Measurements from ENCODE around the gene KIR2DL1.
"Not testable (repeated sequence)": the region's sequence is repeated elsewhere in the genome, so short reads cannot be mapped to it uniquely, and the experiment has no call there.

The KIR2DL1 gene

DNA sequence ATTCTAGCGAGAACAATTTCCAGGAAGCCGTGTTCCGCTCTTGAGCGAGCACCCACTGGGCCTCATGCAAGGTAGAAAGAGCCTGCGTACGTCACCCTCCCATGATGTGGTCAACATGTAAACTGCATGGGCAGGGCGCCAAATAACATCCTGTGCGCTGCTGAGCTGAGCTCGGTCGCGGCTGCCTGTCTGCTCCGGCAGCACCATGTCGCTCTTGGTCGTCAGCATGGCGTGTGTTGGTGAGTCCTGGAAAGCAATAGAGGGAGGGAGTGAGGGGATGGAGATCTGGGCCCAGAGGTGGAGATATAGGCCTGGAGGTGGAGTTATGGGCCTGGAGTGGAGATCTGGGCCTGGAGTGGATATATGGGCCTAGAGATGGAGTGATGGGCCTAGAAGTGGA is at the start of gene KIR2DL1:
Gene KIR2DL1 (plus strand): TSS at position 148 of the 400 bp plus-strand sequence. CDS start 58 bp downstream, at position 206.
- in situ Hi-C loops (cut with MboI; ENCODE audit: low sequenced_read_pairs): loop anchor here (10.0 kb wide), 1 partner anchor 85 kb away; the partner anchor contains the start of gene KIR3DL2

DNA sequence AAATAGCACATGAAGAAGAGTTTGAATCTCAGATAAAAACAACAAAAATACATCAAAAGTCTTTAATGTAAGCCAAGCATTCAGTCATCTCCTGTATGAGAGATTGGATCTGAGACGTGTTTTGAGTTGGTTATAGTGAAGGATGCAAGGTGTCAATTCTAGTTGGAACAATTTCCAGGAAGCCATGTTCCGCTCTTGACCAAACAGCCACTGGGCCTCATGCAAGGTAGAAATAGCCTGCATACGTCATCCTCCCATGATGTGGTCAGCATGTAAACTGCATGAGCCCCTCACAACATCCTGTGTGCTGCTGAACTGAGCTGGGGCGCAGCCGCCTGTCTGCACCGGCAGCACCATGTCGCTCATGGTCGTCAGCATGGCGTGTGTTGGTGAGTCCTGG is 45.5 kb upstream of the KIR2DL1 start, which contains the start of gene KIR3DL3:
Gene KIR3DL3 (plus strand): TSS at position 301 of the 400 bp plus-strand sequence. CDS start 55 bp downstream, at position 356.
- in situ Hi-C loops (cut with MboI; ENCODE audit: low sequenced_read_pairs): no loop called here

DNA sequence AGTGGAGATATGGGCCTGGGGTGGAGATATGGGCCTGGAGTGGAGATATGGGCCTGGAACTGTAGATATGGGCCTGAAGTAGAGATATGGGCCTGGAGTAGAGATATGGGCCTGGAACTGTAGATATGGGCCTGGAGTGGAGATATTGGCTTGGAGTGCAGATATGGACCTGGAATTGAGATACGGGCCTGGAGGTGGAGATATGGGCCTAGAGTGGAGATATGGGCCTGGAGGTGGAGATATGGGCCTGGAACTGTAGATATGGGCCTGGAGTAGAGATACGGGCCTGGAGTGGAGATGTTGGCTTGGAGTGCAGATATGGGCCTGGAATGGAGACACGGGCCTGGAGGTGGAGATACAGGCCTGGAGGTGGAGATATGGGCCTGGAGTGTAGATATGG is 44.9 kb upstream of the KIR2DL1 start:
- in situ Hi-C loops (cut with MboI; ENCODE audit: low sequenced_read_pairs): no loop called here

DNA sequence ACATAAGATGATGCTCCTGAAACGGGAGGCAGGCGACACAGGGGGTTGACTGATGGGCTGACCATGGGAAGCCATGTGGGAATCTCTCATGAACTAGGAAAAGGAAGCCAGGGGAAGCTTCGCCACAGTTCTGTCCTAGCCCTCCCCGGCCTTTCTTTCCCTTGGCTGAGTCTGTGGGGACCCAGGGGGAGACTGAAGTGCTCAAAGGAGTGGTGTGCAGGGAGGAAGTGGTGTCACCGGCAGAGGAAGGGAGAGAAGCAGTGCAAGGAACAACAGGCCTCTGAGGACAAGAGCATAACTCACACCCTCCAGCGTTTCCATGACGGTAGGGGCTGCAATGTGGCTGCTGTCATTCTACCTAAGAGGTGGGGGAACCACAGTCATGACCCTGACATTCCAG is 44.3 kb upstream of the KIR2DL1 start:
- in situ Hi-C loops (cut with MboI; ENCODE audit: low sequenced_read_pairs): no loop called here

DNA sequence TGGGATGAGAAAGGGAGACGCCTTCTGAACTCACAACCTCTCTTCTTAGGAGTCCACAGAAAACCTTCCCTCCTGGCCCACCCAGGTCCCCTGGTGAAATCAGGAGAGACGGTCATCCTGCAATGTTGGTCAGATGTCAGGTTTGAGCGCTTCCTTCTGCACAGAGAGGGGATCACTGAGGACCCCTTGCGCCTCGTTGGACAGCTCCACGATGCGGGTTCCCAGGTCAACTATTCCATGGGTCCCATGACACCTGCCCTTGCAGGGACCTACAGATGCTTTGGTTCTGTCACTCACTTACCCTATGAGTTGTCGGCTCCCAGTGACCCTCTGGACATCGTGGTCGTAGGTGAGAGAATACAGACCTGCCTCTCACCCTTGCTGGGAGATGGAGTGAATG is 42.0 kb upstream of the KIR2DL1 start:
- in situ Hi-C loops (cut with MboI; ENCODE audit: low sequenced_read_pairs): no loop called here

DNA sequence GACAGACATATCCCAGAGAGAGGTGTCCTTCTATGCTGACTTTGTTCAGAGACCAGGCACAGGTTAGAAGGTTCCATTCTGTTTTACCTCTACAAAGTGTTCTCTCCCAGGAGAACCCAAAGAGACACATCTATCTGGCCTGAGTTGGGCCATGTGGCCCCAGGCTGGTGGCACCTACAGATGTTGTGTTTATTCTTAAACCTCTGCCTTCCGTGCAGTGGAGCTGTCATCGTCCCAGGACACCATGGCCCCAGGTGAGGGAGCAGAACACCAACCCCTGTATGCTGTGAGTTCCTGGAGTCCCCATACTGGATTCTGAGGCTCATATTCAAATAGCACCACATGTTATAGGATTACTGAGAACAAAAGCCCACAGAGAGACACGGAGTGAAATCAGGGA is 41.4 kb upstream of the KIR2DL1 start:
- in situ Hi-C loops (cut with MboI; ENCODE audit: low sequenced_read_pairs): no loop called here

DNA sequence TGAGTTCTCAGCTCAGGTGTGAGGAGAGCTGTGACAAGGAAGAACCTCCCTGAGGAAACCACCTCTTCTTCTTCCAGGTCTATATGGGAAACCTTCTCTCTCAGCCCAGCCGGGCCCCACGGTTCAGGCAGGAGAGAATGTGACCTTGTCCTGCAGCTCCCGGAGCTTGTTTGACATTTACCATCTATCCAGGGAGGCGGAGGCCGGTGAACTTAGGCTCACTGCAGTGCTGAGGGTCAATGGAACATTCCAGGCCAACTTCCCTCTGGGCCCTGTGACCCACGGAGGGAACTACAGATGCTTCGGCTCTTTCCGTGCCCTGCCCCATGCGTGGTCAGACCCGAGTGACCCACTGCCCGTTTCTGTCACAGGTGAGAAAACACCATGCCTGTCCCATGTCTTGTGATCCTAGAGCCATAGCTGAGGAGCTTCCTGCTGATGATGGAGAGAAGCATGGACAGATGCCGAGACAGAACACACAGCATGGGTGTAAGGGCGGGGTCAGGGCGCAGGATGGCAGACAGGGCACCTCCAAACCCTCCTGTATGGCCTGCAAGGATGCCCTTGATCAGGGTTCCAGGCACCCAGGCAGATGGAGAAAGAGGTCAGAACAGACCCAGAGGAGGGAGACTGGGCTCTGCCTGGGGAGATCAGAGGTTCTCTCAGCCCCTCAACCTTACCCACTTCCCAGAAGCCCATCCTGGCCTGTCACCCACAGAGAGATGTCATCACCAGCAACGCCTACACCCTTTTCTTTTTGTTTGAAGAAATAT is 40.0 kb upstream of the KIR2DL1 start:
- in situ Hi-C loops (cut with MboI; ENCODE audit: low sequenced_read_pairs): no loop called here

DNA sequence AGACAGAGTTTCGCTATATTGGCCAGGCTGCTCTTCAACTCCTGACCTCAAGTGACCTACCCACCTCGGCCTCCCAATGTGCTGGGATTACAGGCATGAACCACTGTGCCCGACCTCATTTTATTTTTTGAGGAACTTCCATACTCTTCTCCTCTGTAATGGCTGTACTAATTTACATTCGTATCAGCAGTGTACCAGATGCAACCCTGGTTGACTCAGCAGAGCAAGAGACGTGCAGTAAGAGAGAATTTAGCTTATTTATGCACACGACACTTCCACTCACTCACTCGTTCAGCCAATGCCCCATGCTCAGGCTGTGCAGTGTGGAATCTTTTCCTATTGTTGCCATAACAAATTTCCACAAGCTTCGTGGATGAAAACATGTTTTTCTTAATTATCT is 38.4 kb upstream of the KIR2DL1 start:
- in situ Hi-C loops (cut with MboI; ENCODE audit: low sequenced_read_pairs): no loop called here

DNA sequence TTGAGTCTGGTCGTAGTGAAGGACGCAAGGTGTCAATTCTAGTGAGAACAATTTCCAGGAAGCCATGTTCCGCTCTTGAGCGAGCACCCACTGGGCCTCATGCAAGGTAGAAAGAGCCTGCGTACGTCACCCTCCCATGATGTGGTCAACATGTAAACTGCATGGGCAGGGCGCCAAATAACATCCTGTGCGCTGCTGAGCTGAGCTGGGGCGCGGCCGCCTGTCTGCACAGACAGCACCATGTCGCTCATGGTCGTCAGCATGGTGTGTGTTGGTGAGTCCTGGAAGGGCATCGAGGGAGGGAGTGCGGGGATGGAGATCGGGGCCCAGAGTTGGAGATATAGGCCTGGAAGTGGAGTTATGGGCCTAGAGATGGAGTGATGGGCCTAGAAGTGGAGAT is 31.3 kb upstream of the KIR2DL1 start, which contains the start of gene KIR2DL3:
Gene KIR2DL3 (plus strand): TSS at position 208 of the 400 bp plus-strand sequence. CDS start 33 bp downstream, at position 241.
- in situ Hi-C loops (cut with MboI; ENCODE audit: low sequenced_read_pairs): not testable (repeated sequence)

DNA sequence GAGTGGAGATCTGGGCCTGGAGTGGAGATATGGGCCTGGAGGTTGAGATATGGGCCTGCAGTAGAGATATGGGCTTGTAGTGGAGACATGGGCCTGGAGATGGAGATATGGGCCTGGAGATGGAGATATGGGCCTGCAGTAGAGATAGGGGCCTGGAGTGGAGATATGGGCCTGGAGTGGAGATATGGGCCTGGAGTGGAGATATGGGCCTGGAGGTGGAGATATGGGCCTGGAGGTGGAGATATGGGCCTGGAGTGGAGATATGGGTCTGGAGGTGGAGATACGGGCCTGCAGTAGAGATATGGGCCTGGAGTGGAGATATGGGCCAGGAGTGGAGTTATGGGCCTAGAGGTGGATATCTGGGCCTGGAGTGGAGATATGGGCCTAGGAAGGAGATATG is 30.9 kb upstream of the KIR2DL1 start:
- in situ Hi-C loops (cut with MboI; ENCODE audit: low sequenced_read_pairs): no loop called here

DNA sequence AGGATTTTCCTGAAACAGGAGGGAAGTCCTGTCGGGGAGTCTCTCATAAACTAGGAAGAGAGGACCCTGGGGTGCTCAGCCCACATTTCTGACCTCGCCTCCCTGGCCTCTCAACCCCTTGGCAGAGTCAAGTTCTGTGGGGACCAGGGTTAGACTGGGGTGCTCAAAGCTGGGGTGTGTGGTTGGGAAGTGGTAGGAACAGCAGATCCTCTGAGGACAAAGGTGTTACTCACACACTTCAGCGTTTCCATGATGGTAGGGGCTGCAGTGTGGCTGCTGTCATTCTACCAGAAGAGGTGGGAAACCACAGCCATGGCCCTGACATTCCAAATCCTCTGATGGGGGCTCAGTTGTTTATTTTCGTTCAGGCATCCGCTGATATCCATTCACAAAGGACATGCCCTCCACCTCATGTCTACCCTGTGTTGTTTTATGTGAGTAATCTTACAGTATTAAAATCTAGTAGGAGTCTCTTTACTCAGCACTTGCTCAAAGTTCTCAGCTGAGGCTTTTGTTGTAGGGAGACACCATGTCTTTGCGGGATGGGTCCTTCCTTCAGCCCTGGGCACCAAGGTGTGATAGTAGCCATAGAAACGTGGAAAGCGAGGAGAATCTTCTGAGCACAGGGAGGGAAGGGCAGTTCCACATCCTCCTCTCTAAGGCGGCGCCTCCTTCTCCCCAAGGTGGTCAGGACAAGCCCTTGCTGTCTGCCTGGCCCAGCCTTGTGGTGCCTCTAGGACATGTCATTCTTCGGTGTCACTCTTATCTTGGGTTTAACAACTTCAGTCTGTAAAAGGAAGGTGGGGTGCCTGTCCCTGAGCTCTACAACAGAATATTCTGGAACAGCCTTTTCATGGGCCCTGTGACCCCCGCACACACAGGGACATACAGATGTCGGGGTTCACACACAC is 29.8 kb upstream of the KIR2DL1 start:
- in situ Hi-C loops (cut with MboI; ENCODE audit: low sequenced_read_pairs): no loop called here

DNA sequence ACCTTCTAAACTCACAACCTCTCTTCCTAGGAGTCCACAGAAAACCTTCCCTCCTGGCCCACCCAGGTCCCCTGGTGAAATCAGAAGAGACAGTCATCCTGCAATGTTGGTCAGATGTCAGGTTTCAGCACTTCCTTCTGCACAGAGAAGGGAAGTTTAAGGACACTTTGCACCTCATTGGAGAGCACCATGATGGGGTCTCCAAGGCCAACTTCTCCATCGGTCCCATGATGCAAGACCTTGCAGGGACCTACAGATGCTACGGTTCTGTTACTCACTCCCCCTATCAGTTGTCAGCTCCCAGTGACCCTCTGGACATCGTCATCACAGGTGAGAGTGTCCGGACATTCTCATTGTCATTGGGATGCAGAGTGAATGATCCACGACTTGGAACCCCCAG is 27.6 kb upstream of the KIR2DL1 start:
- in situ Hi-C loops (cut with MboI; ENCODE audit: low sequenced_read_pairs): not testable (repeated sequence)

DNA sequence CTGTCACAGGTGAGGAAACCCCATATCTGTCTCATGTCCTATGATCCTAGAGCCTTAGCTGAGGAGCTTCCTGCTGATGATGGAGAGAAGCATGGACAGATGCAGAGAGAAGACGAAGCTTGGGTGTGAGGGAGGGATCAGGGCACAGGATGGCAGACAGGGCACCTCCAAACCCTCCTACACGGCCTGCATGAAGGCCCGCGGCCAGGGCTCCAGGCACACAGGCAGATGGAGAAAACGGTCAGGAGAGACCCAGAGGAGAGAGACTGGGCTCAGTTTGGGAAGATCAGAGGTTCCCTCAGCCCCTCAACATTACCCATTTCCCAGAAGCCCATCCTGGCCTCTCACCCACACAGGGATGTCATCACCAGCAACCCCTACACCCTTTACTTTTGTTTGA is 25.5 kb upstream of the KIR2DL1 start:
- in situ Hi-C loops (cut with MboI; ENCODE audit: low sequenced_read_pairs): not testable (repeated sequence)

DNA sequence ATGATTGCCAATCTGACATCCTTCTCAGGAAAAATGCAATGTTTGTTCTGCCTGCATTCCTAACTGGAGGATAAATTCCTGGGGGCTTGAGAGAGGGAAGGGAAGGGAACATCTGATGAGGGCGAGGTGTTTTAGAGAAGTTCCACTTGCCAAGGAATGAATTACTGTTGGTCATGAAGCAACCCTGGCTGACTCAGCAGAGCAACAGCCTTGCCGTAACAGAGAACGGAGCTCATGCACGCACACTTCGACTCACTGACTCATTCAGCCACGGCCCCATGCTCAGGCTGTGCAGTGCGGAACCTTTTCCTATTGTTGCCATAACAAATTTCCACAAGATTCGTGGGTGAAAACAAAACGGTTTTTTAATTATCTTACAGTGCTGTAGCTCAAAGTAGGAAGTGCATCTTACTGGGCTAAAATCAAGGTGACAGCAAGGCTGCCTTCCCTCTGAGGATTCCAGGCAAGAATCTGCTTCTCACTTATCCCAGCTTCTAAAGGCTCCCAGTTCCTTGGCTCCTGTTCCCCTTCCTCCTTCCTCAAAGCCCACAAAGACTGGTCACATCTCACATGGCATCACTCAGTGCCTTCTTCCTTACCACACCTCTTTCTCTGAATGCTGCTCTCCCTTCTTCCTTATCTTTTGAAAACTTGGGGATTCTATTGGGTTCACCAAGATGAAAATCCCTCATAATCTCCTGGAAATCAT is 21.8 kb upstream of the KIR2DL1 start:
- in situ Hi-C loops (cut with MboI; ENCODE audit: low sequenced_read_pairs): not testable (repeated sequence)

DNA sequence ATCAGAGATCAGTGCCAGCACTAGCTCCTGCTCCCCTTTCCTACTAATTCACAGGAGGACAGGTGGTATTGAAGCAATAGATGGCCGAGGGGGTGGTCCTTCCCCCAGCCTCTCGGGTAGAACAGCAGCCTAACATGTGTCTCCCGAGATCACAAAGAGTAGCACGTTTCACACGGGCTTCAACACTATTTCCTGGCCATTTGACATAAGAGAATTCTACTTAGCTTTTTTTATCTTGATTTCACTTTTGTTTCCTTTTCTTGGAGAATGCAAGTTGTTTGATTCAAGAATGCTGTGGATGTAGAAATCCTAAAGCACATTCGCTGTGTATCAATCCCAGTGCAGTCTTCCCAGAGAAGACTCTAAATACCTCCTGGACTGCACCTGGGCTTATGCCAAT is 19.3 kb upstream of the KIR2DL1 start:
- in situ Hi-C loops (cut with MboI; ENCODE audit: low sequenced_read_pairs): not testable (repeated sequence)

DNA sequence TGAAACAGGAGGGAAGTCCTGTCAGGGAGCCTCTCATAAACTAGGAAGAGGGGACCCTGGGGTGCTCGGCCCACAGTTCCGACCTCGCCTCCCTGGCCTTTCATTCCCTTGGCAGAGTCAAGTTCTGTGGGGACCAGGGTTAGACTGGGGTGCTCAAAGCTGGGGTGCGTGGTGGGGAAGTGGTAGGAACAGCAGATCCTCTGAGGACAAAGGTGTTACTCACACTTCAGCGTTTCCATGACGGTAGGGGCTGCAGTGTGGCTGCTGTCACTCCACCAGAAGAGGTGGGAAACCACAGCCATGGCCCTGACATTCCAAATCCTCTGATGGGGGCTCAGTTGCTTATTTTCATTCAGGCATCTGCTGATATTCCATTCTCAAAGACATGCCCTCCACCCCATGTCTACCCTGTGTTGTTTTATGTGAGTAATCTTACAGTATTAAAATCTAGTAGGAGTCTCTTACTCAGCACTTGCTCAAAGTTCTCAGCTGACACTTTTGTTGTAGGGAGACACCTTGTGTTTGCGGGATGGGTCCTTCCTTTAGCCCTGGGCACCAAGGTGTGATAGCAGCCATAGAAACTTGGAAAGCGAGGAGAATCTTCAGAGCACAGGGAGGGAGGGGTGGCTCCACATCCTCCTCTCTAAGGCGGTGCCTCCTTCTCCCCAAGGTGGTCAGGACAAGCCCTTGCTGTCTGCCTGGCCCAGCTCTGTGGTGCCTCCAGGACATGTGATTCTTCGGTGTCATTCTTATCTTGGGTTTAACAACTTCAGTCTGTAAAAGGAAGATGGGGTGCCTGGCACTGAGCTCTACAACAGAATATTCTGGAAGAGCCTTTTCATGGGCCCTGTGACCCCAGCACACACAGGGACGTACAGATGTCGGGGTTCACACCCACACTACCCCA is 13.1 kb upstream of the KIR2DL1 start:
- in situ Hi-C loops (cut with MboI; ENCODE audit: low sequenced_read_pairs): not testable (repeated sequence)

DNA sequence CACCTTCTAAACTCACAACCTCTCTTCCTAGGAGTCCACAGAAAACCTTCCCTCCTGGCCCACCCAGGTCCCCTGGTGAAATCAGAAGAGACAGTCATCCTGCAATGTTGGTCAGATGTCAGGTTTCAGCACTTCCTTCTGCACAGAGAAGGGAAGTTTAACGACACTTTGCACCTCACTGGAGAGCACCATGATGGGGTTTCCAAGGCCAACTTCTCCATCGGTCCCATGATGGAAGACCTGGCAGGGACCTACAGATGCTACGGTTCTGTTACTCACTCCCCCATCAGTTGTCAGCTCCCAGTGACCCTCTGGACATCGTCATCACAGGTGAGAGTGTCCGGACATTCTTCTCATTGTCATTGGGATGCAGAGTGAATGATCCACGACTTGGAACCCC is 11.0 kb upstream of the KIR2DL1 start:
- in situ Hi-C loops (cut with MboI; ENCODE audit: low sequenced_read_pairs): not testable (repeated sequence)

DNA sequence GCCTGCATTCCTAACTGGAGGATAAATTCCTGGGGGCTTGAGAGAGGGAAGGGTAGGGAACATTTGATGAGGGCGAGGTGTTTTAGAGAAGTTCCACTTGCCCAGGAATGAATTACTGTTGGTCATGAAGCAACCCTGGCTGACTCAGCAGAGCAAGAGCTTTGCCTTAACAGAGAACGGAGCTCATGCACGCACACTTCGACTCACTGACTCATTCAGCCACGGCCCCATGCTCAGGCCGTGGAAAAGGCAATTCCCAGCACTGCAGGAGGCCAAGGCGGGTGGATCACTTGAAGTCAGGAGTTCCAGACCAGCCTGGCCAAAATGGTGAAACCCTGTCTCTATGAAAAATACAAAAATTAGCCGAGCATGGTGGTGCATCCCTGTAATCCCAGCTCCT is 5.4 kb upstream of the KIR2DL1 start:
- in situ Hi-C loops (cut with MboI; ENCODE audit: low sequenced_read_pairs): not testable (repeated sequence)

DNA sequence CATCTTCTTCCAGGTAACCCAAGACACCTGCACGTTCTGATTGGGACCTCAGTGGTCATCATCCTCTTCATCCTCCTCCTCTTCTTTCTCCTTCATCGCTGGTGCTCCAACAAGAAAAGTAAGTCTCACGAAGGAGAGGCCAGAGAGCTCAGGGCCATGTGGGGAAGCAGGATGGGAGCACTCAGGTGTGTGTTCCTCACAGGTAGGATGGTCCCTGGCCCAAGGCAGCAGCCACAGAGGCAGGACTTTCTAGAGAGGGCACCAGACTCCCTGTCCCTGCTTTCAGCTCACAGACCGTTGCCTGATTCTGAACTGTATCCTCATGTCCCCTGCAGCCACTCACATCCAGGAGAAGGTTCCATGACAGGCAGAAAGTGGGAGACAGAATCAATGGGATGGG is 3.1 kb upstream of the KIR2DL1 start:
- in situ Hi-C loops (cut with MboI; ENCODE audit: low sequenced_read_pairs): not testable (repeated sequence)

DNA sequence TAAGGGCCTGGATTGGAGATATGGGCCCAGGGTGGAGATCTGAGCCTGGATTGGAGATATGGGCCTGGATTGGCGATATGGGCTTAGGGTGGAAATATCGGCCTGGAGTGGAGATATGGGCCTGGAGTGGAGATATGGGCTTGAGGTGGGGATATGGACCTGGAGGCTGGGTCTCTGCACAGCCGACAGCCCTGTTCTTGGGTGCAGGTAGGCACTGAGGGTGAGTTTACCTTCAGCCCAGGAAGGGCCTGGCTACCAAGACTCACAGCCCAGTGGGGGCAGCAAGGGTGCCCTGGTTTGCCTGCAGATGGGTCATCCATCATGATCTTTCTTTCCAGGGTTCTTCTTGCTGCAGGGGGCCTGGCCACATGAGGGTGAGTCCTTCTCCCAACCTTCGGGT is 918 bp downstream of the KIR2DL1 start:
- in situ Hi-C loops (cut with MboI; ENCODE audit: low sequenced_read_pairs): loop anchor here (10.0 kb wide), 1 partner anchor 84 kb away; the partner anchor contains the start of gene KIR3DL2
